Transverse colon (tissue), 4 donors: ENCODE measurements around the gene SLC2A11.

Experiments used
- CTCF ChIP-seq, 5 experiments: fragments of 200-600 bp in 3 of 5; fragments of 450-650 bp in 2 of 5; sonication (generic) in 3 of 5; IDR thresholded peaks; 1 replicate in 2 of 5; 2 replicates in 3 of 5; pipeline ENCODE4 v1.5.1; 2016 to 2017; ENCODE audit warnings: antibody characterized with exemption in 5 of 5, inconsistent platforms in 3 of 5, mild to moderate bottlenecking in 2 of 5, moderate library complexity in 1 of 5
- EP300 ChIP-seq: sonication (generic); formaldehyde crosslinking; IDR thresholded peaks from one replicate; pipeline ENCODE4 v1.6.1; 2017; ENCODE audit warnings: antibody characterized with exemption, low read depth
- POLR2AphosphoS5 ChIP-seq, 3 donors: sonication (generic); formaldehyde crosslinking; IDR thresholded peaks; one replicate each; pipeline ENCODE4 v1.6.1; 2016; ENCODE audit warnings: antibody characterized with exemption in 3 of 3

GRCh38 chr22:23816156-23816976 lies 41.3 kb upstream of the SLC2A11 start:
- TF ChIP-seq CTCF (IDR thresholded peaks at IDR 0.05), result no peak
- no peak for TF ChIP-seq POLR2AphosphoS5 (IDR thresholded peaks at IDR 0.05)
- no peak for TF ChIP-seq EP300
